Dermis microvascular lymphatic vessel endothelial cell (primary cell): ENCODE measurements around the gene PIBF1. TPM values are rescaled to one million over a fixed set of nuclear protein-coding genes. Genes with fewer than 3 reads are reported as not detected.
A peak's percentile ranks its signal among the peaks of the same experiment; 100 is the strongest.
"Not testable (repeated sequence)": the region's sequence is repeated elsewhere in the genome, so short reads cannot be mapped to it uniquely, and the experiment has no call there.

Experiments
- DNase-seq, 2 donors: peaks; one replicate each; pipeline versions ENCODE4 v3.0.0 to v3.0.0-alpha.2; 2010; ENCODE audit warnings: low read depth in 2 of 2
- total RNA-seq: library from RNA; depleted of rRNA; stranded (reverse); fragments of >200 nt; gene quantifications from 2 replicates; pipeline ENCODE4 v1.2.1, GENCODE V29; 2014

Gene PIBF1
- total RNA-seq, 1 donor from 2014 or later: 11.8 TPM

DNA sequence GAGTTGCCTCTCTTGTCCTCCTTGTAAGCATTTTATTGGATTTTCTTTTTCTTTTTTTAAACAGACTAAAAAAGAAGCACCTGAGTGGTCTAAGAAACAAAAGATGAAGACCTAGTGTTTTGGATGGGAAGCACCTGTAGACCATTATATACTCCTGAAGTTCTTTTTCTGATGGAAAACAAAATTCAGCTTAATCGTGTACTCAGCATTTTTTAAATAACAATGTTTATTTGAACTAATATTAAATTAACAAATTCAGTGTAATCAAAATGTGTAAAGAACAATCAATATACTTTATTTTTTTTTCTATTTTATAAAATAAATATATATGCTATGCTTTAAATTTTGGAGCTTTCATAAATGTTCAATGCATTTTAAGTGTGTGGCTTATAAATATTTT is 233.9 kb downstream of the PIBF1 start:
- DNase-seq: no peak

DNA sequence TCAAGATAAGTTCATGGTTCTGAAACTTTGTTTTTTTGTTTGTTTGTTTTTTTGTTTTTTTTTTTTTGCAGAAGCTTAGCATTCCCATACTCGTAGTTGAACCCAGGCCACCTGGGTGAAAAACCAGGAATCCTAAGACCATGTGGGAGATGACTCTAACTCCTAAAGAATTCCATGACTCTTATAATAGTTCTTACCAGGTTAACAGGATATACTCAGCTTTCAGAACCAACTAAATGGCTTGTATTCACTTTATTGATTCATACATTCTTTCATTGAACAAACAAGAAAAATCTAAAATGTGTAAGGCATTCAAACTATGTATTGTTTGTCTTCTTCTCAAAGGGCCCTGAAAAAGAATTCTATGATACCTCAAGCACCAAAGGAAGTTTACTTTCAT is 236.4 kb downstream of the PIBF1 start:
- no peak for DNase-seq

DNA sequence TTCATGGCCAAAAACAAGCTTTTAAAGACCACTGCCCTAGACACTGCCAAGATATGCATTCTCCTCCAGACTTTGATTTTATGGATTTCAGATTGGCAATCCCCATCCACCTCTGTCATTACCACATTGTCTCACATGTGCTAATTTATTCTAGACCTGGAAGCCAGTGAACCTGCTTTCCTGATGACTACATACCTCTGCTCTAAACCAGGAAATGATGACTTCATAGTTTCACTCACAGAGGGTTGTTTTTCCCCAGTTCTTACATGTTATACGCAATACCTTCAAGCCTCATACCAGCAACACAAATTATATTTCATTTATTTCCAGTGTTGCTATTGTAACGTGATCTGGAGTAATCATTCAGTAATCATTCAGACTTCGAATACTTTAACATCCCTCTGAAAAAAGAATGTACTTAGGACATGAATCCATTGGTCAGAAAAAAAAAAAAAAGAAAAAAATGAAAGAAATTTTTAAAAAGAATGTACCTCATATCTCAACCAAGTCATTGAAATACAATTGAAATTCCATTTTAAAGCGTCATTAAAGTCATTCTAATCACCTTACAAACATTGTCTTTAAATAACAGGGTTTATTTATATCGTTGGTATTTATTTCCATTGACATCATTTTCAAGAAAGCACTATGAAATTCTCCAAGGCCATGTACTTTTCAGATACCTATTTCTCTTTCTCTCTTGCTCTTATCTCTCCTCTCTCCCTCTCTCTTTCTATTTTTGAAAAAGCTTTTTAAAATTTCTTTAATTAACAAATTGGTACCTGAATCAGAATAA is 243.5 kb downstream of the PIBF1 start:
- DNase-seq: peak; percentile 36 to 53

DNA sequence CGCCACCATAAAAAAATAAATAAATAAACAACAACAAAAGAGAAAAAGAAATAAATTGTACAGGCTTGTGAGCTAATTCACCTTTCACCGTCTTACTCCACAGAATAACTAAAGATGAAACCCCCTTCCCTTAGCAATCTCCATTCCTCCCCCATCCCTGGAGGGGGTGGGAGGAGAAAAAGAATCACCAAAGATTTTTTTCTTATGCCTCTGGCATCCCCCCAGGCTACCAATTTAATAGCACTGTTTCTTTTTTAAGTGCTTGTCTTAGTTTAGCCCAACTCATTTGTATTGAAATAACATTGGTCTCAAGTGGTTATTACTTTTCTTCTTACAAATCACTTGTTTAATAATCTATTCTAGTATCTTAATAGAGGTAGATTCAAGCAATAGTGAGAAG is 253.0 kb downstream of the PIBF1 start:
- no peak for DNase-seq

DNA sequence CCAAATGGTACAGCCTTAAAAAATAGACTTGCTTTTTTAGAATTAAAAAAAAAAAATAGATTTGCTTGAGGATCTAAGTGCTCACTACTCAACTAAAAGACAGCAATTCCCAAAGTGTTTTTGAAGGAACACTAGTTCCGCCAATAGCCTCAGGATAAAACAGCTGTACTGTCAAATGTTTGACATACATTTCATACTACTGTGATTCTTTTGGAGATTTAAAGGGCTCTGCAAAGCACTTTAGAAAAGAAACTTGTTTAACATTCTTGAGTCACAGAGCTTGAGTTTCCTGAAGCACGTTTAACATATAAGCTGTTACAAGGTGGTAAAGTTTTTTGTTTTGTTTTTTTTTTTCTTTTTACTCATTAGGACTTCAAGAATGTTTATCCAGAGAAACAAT is 253.7 kb downstream of the PIBF1 start:
- DNase-seq: no peak

DNA sequence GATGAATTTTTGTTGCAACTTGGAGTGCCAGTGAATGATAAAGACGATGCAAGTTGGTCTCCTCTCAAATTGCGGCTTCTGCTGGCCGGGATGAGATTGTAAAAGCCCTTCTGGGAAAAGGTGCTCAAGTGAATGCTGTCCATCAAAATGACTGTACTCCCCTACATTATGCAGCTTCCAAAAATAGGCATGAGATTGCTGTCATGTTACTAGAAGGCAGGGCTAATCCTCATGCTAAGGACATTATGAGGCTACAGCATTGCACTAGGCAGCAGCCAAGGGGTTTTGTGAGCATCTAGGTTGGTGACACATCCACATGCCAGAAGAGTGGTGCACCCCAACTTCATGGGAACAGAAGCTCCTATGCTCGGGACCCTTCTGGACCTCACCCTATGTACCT is 254.6 kb downstream of the PIBF1 start:
- DNase-seq: no peak

DNA sequence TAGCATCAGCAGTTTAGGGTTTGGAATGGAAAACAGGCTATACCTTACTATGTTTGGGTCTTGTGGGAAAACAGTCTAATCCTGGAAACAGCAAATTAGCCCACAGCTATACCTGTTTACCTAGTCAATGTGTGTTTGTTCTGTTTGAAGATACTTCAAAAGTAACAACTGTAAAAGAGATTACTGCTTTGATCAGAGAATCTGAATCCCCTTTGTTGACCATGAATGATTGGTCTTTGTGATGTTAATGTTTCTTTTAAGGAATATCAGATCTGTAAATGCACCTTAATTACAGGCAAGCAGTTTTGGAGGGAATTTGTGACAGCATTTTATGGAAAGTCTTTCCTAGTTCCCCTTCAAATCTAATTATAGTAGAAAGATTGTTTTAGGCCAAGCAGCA is 256.1 kb downstream of the PIBF1 start:
- no peak for DNase-seq

DNA sequence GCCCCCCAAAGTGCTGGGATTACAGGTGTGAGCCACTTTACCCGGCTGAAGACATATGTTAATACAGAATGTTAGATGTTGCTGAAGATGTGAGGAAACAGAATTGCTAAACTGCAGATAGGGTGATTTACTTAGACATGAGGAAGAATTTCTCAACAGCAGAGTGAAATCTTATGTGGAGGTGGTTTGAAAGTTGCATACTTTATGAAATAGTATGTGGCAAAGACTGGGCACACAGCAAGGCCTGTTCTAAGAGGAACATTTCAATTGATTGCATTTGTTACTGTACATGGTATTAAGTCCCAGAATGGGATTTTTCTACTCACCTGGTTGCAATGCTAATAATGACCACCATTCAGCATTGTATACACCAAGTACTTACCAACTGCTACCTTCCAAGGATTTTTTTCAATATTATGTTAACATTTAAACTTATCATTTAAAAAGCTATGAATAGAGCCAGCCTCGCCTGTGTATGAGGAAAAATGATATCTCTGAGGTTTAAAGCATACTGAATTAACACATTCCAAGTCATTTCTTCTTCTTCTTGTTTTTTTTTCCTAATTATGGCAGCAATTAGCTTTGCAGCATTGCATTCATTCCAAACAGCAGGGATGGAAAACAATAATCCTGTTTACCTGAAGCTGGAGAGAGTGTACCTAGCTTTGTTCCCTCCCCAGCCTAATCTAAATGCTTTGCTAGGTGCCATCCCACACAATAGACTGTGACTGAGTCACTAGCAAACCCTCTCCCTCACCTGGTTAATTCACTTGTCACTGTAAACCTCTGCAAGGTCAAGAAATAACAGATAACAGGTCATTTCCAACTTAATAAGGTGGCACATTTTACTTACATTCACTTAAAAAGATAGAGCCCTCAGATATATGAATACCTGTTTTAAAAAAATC is 257.5 kb downstream of the PIBF1 start:
- DNase-seq: no peak

DNA sequence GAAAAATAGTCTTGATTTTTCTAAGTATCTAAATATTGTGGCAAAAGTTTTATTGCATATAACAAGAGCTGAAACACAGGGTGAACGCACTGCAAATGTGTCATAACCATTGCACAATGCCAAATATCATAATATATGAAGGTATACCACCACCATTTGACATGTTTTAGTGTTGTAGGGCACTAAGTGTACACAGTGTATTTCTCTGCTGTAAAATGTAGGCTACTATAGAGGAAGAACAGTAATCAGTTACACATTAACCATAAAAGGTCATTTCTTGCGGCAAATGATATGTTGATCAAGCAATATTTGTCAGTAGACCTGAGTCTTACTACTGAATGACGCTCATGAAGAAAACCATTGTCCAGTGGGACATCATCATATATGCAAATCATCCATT is 258.6 kb downstream of the PIBF1 start:
- DNase-seq: no peak

DNA sequence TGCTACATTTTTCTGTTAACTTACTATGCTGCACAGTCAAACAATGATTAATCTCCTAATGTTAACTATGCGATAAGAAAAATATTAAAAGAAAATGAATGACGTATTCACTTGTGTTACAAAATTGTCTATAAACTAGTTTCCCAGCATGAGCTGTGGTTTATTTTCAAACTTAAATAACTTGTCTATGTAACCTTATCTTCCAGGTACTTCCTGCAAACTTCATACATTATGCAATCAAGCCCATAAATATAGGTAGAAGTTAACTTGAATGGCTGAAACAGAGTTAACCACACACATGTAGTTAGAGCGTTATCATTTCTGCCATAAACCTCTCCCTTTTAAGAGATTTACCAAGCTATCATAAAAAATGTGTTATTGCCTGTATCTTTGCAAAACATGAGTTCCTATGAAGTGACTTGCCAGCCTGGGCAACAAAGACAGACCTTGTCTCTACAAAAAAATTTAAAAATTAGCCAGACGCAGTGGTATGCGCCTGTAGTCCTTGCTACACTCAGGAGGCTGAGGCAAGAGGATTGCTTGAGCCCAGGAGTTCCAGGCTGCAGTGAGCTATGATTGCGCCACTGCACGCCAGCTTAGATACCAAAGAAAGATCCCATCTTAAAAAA is 259.1 kb downstream of the PIBF1 start:
- no peak for DNase-seq

DNA sequence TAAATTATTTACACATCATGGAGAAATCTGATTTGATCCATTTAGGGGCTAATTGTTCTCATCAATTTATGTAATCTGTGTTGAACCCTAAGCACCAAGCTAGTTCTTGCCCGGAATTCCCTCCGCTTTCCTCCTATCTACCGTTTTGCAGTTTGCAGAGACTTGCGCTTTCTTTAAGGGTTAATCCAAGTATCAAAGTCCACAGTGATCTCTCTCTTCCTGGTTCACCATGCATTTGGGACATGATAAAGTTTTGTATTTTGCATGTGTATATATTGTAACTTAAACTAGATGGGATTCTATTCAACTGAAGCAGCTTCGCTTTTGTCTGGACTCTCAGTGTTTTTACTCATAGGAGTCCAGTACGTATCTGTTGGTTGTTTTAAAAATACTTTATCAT is 263.1 kb downstream of the PIBF1 start:
- no peak for DNase-seq

DNA sequence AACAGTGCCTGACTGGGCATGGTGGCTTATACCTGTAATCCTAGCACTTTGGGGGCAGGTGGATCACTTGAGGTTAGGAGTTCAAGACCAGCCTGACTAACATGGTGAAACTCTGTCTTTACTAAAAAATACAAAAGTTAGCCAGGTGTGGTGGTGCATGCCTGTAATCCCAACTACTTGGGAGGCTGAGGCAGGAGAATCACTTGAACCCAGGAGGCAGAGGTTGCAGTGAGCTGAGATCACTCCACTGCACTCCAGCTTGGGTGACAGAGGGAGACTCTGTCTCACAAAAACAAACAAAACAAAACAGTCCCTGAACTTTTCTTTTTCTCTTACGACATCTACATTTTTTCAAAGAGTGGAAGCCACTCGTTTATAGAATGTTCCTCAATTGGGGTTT is 266.7 kb downstream of the PIBF1 start:
- not testable (repeated sequence) for DNase-seq

DNA sequence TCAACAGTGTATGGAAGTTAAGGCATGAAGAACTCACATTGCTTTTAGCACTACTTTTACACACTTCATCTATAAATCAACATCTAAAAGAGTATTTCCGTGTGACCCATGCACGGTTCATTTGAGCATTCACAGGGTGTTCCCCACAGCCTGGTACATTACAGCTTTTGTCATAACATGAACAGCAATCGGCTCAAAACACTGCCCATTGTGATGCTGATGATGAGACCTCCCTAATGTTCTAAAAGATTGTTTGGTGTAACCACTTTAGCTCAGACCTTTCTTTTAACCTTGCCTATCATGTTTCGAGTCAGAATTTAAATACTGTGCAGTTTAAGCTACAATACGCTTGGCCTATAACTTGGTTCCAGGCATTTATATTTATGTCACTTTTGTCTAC is 272.8 kb downstream of the PIBF1 start:
- DNase-seq: no peak

DNA sequence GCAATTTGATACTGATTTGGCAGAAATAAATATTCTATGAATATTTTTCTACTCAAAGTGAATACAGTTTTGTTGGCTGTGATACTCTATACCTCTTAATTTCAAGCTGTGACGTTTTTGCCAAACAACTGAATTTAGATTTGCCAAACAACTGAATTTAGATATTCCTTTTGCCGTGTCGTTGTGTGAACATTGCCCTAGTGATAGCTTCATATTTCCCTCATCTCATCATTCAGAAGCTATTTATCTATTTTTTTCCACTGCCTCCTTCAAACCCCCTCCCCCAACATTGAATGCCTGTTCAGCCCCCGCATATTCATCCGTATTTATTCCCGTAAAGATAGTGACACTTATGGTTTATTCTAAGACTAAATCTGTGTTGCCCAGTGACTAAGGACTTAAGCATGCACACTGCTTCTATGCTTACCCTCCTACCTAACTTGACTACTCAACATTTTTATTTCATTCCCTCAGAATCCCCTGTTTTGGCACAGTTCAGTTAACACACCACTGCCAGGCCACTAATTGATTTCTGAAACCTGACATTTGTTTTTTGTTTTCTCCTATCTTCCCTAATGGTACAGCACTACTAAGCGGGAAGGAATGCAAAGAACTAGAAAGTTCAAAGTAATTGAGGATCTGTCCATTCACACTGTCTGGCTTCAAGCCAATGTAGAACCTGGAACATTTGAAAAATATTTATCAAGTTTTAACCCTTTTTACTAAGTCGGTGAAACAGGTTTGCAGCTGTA is 274.1 kb downstream of the PIBF1 start:
- DNase-seq: peak in 1 of 2 donors; percentile 57

DNA sequence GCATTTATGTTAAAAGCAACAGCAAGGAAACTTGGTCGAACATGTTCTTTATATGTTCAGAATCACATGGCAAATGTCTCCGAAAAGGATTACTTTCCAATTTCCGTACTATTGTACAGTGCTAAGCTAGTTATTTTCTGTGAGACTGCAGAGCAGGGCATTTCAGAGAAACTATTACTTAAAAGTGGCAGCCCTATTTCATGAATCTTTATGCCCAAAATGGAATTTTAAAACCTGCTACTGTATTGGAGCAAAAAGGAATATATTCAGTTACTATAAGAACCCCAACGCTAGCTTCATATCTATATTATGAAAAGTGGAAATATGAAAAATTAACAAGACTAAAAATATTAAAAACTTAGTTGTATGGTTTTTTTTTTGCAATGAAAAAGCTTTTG is 274.6 kb downstream of the PIBF1 start:
- DNase-seq: no peak

DNA sequence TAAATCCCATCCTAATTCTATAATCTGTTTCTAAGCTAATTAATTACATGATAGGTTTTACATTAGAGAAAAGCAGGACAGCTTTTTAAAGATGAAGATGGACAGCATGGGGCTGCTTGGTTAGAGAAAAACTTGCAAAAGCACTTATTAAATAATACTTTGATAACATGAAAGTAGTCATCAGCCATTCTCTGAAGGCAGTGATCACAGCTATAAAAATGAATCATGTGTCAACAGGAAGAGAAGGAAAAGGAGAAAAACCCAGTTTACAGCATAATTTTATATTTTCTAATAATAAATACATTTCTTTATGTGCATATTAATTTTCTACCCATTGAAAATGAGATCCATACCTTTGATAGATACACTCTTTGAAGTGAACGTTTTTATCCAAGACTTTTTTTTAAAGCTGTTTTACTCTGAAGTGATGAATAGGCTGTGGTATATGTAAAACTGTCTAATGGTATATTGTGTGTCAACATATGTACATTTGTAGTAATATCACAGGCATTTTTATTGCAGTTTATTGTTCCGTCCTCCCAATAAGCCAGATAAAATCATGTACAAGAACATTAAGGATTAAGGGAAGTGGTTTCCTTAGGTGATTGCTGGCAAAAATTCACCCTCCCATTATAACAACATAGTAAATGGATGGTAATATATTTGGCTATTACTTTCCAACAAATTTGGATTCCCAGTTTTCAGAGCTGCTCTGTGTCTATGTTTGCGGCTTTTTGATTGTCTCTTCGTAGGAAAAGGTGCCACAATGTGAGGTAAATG is 275.5 kb downstream of the PIBF1 start:
- DNase-seq: no peak

DNA sequence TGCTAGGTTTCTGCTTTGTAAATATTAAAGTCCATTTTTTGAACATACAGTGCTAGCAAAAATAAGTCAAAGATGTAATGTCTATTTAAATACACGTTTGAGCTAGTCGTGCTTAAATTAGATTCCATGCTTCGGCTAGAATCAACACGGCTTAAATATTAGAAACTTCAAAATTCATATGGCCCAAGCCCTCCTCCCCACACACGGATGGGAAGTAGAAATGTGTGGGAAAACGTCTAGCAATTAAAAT is 276.1 kb downstream of the PIBF1 start:
- DNase-seq: no peak

DNA sequence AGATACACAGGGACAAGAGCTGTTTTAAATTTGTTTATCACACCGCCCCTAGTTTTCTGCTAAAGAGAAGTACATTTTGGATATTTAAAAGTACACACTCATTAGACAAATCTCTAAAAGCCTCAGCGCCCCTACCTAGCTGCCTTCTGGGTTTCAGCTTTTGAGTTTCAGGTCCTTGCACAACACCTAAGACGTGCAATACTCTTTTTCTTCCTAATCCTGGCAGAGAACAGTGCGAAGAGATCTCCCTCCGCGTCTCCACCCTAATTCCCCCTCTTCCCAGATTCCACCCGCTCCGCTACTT is 276.5 kb downstream of the PIBF1 start:
- no peak for DNase-seq

DNA sequence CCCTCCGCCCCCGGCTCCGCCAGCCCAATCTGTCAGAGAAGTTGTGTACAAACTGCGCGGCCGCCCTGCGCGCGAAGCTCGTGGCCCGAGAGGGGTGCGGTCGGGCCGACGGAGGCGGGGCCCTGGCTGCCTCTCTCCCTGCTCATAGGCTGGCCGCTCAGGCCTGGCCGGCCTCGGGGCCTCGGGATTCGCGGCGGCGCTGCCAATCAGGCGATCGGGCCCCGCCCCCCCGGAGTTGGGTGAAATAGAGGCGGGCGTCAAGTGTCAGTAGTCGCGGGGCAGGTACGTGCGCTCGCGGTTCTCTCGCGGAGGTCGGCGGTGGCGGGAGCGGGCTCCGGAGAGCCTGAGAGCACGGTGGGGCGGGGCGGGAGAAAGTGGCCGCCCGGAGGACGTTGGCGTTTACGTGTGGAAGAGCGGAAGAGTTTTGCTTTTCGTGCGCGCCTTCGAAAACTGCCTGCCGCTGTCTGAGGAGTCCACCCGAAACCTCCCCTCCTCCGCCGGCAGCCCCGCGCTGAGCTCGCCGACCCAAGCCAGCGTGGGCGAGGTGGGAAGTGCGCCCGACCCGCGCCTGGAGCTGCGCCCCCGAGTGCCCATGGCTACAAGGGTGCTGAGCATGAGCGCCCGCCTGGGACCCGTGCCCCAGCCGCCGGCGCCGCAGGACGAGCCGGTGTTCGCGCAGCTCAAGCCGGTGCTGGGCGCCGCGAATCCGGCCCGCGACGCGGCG is 277.0 kb downstream of the PIBF1 start, which contains the start of gene KLF5:
TSS of gene KLF5 (plus strand) at position 270 of the 724 bp plus-strand sequence. CDS start at position 593, 323 bp downstream.
- DNase-seq: peak; percentile 83 to 95

DNA sequence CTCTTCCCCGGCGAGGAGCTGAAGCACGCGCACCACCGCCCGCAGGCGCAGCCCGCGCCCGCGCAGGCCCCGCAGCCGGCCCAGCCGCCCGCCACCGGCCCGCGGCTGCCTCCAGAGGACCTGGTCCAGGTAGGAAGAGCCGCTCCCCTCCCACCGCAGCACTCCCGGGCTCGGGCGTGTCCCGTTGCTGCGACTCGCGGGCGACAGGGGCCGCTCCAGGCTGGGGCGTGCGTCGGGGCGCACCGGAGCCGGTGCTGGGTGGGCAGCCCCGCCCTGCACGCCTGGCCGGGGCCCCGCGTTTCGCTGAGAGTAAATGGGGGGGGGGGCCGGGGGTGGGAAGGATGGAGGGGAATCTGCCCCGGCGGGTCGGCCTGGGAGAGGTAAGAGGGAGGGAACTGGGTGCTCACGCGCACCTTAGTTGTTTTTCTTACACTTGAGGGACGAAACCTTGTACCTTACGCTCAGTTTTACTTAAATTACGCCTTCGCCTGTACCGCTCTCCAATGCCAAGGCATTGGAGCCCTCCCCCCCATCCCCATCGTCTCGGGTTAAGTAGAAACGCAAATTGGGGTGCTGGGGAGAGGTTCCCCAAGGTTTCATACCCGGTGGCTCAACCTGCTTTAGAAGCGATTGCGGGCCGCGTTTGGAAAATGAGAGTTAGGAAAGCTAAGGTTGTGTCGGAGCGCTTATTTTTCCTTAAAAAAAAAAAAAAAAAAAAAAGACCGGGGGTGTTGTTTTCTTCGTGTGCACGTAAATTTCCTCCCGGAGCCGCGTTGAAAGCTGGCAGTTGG is 277.7 kb downstream of the PIBF1 start:
- peak in 1 of 2 donors; percentile 45 for DNase-seq
